ENCODE measurements around the gene BMP7.

Gene BMP7

GRCh38 chr20:57187068-57187634 is 79.3 kb downstream of the BMP7 start:
- DNase-seq, result no peak

- no peak for DNase-seq
These were observed 80.2 kb downstream of the BMP7 start for GRCh38 chr20:57186192-57186591.

GRCh38 chr20:57185188-57185743 is 81.2 kb downstream of the BMP7 start:
- no peak for DNase-seq

GRCh38 chr20:57183457-57184009 is 82.9 kb downstream of the BMP7 start:
- no peak for DNase-seq

- DNase-seq, result no peak
These were observed 84.8 kb downstream of the BMP7 start for GRCh38 chr20:57181639-57182038.

- DNase-seq, result no peak
These were observed 85.5 kb downstream of the BMP7 start for GRCh38 chr20:57180954-57181353.

GRCh38 chr20:57180387-57180786 is 86.1 kb downstream of the BMP7 start:
- DNase-seq, result no peak

GRCh38 chr20:57179265-57179664 is 87.2 kb downstream of the BMP7 start:
- DNase-seq, result no peak

GRCh38 chr20:57178582-57179111 is 87.8 kb downstream of the BMP7 start:
- no peak for DNase-seq

GRCh38 chr20:57177636-57178280 is 88.7 kb downstream of the BMP7 start:
- no peak for DNase-seq

- DNase-seq, result no peak
These were observed 89.6 kb downstream of the BMP7 start for GRCh38 chr20:57176842-57177241.

- DNase-seq, result no peak
These were observed 90.9 kb downstream of the BMP7 start for GRCh38 chr20:57175397-57176010.

- no peak for DNase-seq
These were observed 91.7 kb downstream of the BMP7 start for GRCh38 chr20:57174737-57175136.

- no peak for DNase-seq
These were observed 92.5 kb downstream of the BMP7 start for GRCh38 chr20:57173986-57174385.

- DNase-seq, result no peak
These were observed 93.4 kb downstream of the BMP7 start for GRCh38 chr20:57173041-57173440.

- DNase-seq, result no peak
These were observed 96.1 kb downstream of the BMP7 start for GRCh38 chr20:57170343-57170742.

GRCh38 chr20:57169162-57169561 is 97.3 kb downstream of the BMP7 start:
- no peak for DNase-seq

GRCh38 chr20:57167971-57168701 is 98.3 kb downstream of the BMP7 start:
- no peak for DNase-seq

- no peak for DNase-seq
These were observed 99.2 kb downstream of the BMP7 start for GRCh38 chr20:57167292-57167655.

- DNase-seq, result no peak
These were observed 99.7 kb downstream of the BMP7 start for GRCh38 chr20:57166568-57167291.

GRCh38 chr20:57165427-57166004 is 100.9 kb downstream of the BMP7 start:
- DNase-seq, result no peak

GRCh38 chr20:57164872-57165271 is 101.6 kb downstream of the BMP7 start:
- DNase-seq, result no peak

Measured in GDM1 (cell line).